Measurements from ENCODE around the gene LARP4B. TPM values are rescaled to one million over a fixed set of nuclear protein-coding genes. Genes with fewer than 3 reads are reported as not detected.

Gene LARP4B
- total and polyA plus RNA-seq, 2 donors (not counting 3 experiments of a cell fraction or from before 2014, with no cell fraction given) = 27.4 to 101 TPM

DNA sequence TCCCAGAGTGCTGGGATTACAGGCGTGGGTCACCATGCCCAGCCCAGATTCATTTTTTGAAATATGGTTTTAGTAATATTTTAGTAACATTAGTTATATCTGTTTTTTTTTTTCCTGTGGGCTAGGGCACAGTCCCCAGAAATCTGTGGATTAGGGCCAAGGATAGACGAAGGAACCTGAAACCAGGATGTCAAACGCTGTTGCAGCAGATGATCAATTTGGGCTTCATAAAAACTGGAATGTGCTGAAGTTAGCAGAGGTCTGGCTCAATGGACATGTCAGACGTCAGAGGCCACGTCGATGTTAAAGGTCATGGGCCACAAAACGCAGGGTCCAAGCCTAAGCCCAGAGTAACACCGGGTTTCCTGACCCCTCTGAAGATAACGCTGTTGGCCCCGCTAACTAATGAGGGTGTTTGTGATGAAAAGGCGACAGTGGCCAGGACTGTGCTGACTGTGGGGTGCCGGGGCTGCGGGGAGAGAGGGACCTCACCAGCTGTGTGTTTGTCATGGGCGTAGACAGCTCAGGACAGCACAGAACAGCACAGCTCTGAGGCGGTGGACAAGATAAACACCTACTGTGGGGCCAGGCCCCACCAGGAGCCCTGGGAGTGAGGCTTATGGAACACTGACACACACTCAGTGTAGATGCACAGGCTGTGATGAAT lies 32.9 kb upstream of the LARP4B start:
- Histone ChIP-seq H3K79me2 (ENCODE audit: control insufficient read depth, insufficient read depth, low read length) (no peaks in the 10 kb centered on the region), H3K36me3 (ENCODE audit: control insufficient read depth in 2 of 2, extremely low read depth in 1 of 2, insufficient read depth in 2 of 2, low read length in 2 of 2) (no peaks in the 10 kb centered on the region), H3K4me2 (ENCODE audit: insufficient read depth, low read length) (no peak overlapping the region), H3K9me3 (replicated peaks; ENCODE audit: control insufficient read depth, insufficient read depth, low read length) (no peaks in the 10 kb centered on the region), H4K20me1 (replicated peaks; ENCODE audit: control insufficient read depth, extremely low read depth, insufficient read depth, low read length) (no peaks in the 10 kb centered on the region), H3K4me3 (replicated peaks in 1 of 3; ENCODE audit: insufficient read depth in 1 of 3, low read depth in 1 of 3, low read length in 3 of 3) (no peak overlapping the region), H3K4me1 (ENCODE audit: control insufficient read depth, extremely low read depth, insufficient read depth, low read length) (no peaks in the 10 kb centered on the region), H3K27me3 (ENCODE audit: control insufficient read depth in 2 of 2, insufficient read depth in 2 of 2, low read length in 2 of 2) (peaks cover 8 to 13% of the 10 kb centered on the region in 2 experiments), H3K9ac (replicated peaks; ENCODE audit: extremely low read depth, insufficient read depth, low read length) (no peak overlapping the region), H2AFZ (ENCODE audit: low read depth, low read length) (no peak overlapping the region), H3K9me1 (replicated peaks; ENCODE audit: control insufficient read depth, extremely low read depth, insufficient read depth, low read length) (no peaks in the 10 kb centered on the region), H3K27ac (ENCODE audit: insufficient read depth, low read depth, low read length) (no peak overlapping the region)
- no peak for TF ChIP-seq MYC (IDR thresholded peaks at IDR 0.05; ENCODE audit: low read depth, low read length)
- no peak for TF ChIP-seq POLR2A (IDR thresholded peaks at IDR 0.05; ENCODE audit: low read depth, low read length)
- no peak for TF ChIP-seq FOS (IDR thresholded peaks at IDR 0.05; ENCODE audit: borderline replicate concordance, insufficient read depth, low read length)
- no peak for TF ChIP-seq JUN (IDR thresholded peaks at IDR 0.05; ENCODE audit: borderline replicate concordance, insufficient read depth, insufficient read length, low read depth)
- TF ChIP-seq, protein P1, sequence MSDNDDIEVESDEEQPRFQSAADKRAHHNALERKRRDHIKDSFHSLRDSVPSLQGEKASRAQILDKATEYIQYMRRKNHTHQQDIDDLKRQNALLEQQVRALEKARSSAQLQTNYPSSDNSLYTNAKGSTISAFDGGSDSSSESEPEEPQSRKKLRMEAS (IDR thresholded peaks at IDR 0.05; ENCODE audit: insufficient read depth, insufficient read length) = no peak
- TF ChIP-seq EZH2 (IDR thresholded peaks at IDR 0.05; ENCODE audit: borderline replicate concordance, low read depth, low read length, severe bottlenecking) = no peak
- TF ChIP-seq, protein P2, sequence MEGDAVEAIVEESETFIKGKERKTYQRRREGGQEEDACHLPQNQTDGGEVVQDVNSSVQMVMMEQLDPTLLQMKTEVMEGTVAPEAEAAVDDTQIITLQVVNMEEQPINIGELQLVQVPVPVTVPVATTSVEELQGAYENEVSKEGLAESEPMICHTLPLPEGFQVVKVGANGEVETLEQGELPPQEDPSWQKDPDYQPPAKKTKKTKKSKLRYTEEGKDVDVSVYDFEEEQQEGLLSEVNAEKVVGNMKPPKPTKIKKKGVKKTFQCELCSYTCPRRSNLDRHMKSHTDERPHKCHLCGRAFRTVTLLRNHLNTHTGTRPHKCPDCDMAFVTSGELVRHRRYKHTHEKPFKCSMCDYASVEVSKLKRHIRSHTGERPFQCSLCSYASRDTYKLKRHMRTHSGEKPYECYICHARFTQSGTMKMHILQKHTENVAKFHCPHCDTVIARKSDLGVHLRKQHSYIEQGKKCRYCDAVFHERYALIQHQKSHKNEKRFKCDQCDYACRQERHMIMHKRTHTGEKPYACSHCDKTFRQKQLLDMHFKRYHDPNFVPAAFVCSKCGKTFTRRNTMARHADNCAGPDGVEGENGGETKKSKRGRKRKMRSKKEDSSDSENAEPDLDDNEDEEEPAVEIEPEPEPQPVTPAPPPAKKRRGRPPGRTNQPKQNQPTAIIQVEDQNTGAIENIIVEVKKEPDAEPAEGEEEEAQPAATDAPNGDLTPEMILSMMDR (IDR thresholded peaks at IDR 0.05; ENCODE audit: extremely low read depth in 1 of 2, insufficient read depth in 1 of 2, low read depth in 1 of 2, low read length in 2 of 2) = no peak
- TF ChIP-seq POLR2AphosphoS5 (IDR thresholded peaks at IDR 0.05; ENCODE audit: insufficient read depth, low read depth, low read length) = no peak
- no peak for TF ChIP-seq GATA2 (IDR thresholded peaks at IDR 0.05; ENCODE audit: insufficient read depth, insufficient read length, low read depth, low read length)
- no peak for DNase-seq (ENCODE audit: low read depth, low spot score)
- FAIRE-seq = no peak
- dilution Hi-C loops (cut with MboI; ENCODE audit: extremely low pct_ligation_motif_present, low sequenced_read_pairs) (no loop called here), intact Hi-C loops (cut with micrococcal nuclease) (no loop called here)
- ChIA-PET POLR2A (no interaction called here), CTCF (no interaction called here)
- BruUV-seq (replicated peaks) = no TSS peak

Data from endothelial cell of umbilical vein (primary cell).